NOMO-1 treated with dmso at 0.1 percent for 144 hours (cell line): ENCODE data around the gene OSBPL2.

Source experiments
- DNase-seq: peaks from one replicate; lab custom pipeline; 2025; ENCODE audit not compliant: unreplicated experiment; lab: John Stamatoyannopoulos, UW

OSBPL2 gene

DNA sequence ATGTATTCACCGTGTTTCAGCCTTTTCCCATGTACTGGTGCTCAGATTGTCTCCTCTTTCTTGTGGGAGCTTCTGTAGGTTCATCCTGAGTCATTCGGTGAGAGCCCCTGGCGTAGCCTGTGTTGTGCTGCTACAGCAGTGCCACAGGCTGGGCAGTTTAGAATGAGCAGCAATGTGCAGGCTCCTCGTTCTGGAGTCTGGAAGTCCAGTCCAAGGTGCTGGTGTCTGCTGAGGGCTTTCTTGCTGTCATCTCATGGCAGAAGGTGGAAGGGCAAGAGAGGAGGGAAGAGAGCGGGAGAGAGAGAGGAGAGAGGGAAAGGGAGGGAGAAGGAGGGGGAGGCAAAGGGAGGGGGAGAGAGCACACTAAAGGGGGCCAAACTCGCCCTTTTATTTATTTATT, 15.1 kb downstream of the OSBPL2 start:
- no peak for DNase-seq

DNA sequence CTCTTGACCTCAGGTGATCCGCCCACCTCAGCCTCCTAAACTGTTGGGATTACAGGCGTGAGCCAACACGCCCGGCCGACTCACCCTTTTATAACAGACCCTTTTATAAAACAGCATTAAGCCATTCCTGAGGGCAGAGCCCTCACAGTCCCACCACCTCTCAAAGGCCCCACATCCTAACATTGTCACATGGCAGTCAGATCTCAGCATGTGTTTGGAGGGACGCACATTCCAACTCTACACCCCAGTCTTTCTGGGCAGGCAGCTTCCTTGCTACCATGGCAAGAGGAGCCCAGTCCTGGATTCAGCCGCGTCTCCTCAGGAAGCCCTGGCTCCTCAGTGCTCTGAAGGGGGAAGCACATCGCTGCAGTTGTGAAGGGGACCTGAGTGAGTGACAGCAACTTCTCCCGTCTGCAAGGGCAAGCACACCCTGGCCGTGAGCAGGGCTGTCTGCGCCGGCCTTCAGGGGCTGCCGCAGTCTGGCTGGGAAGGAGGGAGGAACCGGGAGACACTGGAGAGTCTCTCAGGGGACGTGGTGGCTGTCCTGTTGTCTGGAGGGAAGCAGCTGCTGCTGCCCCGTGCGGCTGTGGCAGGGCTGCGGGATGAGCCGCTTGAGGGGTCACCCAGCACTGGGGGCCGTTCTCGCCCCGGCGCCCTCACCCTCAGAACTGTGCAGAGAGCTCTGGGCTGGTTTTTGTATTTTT, 15.9 kb downstream of the OSBPL2 start:
- DNase-seq: no peak

DNA sequence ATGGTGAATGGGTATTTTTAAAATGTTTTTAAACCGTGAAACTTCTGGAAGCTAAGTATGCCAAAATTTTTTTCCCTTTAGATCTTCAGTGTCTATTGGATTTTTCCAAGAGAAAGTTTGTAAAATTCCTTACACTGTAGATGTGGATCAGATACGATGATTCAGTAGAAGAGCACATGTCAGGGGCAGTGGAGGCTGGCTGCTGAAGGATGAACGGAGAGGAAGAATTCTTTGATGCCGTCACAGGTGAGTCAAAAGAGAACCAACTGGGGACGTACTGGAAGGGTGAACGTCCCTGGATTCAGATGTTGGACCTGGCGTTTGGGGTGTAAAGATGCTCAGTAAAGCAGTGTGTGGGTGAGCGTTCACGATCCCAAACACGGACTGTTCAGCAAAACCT, 17.7 kb downstream of the OSBPL2 start:
- DNase-seq: no peak

- no peak for DNase-seq
Observed at GRCh38 chr20:62258499-62259293, 20.4 kb downstream of the OSBPL2 start.

DNA sequence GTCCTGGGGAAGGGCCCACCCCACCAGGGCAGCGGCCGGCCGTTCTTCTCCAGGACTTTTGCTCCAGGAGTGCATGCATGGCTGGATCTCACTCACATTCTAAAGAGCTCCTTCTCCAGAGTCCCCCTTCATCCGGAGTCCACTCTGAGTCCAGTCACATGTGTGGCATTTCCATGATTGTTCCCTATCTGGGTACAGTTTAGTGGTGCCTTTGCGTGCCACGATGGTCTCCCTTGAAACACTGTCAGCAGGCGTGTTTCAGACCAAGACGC, 20.9 kb downstream of the OSBPL2 start:
- DNase-seq: no peak

- DNase-seq: no peak
Observed at GRCh38 chr20:62262064-62262463, 23.7 kb downstream of the OSBPL2 start.

DNA sequence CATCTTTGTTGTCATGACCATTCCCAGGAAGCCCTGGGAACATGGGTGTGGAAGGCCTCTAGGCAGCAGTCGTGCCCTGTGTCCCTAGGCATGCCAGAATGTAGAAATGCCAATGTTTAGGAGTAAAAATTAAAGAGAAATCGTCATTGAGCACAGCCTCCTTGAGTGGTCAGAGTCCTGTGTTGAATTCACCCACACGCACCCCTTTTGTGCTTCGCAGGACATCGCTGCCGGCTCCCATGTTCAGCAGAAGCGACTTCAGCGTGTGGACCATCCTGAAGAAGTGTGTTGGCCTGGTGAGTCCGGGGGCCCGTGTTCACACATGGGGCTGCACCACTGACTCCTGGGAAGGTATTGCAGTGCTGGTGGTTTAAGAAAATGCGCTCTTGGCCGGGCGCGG, 25.1 kb downstream of the OSBPL2 start:
- DNase-seq: no peak

DNA sequence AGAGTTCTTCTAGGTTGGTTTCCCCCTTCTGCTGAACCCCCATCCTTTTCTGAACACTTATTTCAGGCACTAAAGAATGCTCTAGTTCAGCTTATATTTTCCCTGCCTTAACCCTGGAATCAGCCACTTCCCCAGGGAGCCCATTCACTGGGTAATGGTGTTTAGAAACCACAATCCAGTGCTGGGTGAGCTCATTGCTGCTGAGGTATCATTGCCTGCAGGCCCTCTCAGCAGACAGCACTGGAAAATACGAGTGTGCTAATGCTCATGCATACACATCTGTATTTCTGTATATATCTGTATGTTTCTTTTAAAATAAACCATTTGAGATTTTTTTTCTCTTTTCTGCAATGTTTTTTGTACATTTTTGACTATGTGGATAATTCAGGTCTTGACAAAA, 27.0 kb downstream of the OSBPL2 start:
- no peak for DNase-seq

DNA sequence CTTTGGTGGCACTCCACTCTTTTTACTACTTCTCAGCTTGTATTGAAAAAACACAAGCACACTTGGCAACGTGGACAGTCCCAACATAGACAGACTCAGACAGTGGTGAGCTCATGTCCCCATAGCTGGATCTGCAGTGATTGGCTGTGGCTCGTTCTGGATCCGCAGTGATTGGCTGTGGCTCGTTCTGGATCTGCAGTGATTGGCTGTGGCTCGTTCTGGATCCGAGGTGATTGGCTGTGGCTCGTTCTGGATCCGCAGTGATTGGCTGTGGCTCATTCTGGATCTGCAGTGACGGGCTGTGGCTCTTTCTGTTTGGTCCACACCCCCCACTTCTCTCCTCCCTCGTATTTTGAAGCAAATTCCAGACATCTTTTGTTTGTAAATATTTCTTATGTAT, 28.0 kb downstream of the OSBPL2 start:
- no peak for DNase-seq

GRCh38 chr20:62266851-62267250, 28.5 kb downstream of the OSBPL2 start:
- no peak for DNase-seq

DNA sequence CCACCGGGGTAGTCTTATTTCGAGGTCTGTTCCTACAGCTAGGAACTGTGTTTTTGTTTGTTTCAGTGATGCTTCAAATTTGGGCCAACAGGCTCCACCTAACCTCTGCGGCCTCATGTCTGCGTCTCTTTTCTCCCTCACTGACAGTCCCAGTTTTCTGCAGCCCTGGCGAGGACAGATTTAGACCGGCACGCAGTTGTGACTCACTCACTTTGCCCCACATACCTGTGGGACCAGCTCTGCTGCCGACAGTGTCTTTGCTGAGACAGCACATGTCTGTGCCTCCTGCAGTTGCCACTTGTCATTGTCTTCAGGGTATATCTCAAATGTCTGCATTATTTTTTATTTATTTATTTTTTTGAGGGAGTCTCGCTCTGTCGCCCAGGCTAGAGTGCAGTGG, 29.2 kb downstream of the OSBPL2 start:
- no peak for DNase-seq

DNA sequence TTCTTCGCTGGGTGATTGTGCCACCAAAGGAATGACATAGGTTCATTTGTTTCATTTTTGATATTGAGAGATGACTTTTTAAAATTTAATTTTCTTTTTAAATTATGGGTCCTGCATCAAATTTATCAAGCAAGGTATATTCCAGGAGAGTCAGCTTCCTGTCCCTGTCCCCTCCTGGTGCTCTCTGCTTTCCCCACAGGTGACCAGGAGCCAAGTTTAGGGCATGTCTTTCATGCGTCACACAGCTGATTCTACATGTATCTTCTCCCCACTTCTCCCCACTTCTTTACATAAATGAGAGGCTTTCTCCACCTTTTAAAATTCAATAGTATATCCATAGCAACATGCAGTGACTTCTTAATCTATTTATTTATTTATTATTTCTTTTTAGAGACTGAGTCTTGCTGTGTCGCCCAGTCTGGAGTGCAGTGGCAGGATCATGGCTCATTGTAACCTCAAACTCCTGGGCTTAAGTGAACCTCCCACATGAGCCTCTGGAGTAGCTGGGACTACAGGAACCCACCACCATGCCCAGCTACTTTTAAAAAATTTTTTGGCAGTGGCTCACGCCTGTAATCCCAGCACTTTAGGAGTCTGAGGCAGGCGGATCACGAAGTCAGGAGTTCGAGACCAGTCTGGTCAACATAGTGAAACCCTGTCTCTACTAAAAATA, 30.0 kb downstream of the OSBPL2 start:
- DNase-seq: no peak

DNA sequence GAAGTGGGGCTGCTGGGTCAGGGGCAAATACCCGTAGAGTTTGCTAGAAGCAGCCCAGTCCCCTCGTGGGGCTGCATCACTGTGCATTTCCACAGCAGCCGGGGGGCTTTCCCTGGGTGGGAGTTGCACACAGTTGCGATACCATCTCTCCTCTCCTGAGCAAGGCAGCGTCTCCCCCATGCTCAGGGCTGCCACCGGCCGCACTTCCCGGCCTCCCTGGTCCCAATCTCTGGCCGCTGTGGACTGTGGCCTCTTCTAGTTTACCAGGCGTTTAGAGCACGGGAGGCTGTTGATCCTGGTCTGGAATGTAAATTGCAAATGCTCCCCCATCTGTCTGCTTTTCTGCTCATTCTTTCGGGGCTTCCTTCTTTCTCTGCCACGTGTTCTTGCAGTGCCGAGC, 31.1 kb downstream of the OSBPL2 start:
- no peak for DNase-seq

DNA sequence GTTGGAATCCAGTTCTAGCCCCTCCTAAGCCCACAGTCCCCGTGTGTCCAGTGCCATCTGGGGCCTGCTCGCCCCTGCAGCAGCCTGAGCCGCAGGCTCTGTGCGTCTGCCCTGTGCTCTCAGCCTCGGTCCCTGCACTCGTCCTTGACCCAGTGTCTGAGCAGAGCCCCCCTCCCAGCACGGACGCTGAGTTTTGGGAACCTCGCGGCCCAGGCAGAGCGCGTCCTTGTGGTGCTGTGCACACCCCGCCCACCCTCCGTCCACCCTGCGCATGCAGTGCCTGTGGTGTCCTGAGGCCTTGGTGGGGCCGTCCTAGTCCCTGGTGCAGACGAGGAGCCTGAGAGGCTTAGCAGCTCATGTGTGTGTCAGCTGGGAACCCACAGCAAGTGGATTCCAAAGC, 31.6 kb downstream of the OSBPL2 start:
- no peak for DNase-seq

GRCh38 chr20:62272200-62272599, 33.9 kb downstream of the OSBPL2 start:
- no peak for DNase-seq

DNA sequence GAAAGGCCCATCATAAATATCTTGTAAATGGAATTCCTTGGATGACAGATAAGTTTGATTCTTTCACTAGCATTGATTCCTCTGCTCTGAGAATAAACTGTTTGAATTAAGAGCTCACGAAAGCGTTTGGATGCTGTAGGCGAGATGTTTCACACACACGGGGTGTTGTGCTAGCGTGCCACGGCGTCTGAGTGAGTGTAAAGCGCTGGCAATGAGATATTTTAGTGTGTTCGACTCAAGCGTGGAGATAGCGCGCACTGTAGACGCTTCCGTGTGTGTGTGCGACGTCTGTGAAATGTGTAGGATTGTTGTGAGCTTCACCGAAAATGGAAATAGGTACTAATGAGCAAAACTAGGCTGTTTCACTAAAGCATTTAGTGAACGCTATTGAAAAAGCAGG, 35.1 kb downstream of the OSBPL2 start:
- no peak for DNase-seq

DNA sequence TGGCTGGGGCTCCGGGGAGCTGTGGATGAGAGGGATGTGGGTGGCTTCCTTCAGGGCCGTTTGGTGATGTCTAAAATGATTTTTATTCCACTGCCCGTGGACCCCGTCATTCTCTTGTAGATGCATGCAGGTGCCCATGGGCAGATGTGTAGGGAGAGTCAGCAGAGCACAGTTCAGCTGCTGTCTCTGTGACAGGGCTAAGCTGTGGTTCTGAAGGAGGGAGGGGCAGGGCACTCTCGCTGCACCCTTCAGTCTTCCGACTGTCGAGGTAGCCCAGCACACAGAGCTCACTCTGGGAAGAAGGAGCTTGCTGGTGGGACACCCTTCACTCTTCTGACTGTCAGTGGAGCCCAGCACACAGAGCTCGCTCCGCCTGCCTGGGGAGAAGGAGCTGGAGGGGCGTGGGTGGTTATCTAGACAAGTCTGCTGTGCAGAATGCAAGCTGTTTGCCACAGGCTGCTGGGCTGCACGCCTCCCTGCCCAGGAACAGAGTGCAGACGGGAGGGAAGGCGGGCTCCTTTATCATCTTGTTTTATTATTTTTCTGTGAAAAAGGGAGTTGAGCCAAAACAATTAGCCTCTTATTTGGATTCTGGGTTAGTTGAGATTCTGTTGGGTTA, 36.1 kb downstream of the OSBPL2 start:
- no peak for DNase-seq

DNA sequence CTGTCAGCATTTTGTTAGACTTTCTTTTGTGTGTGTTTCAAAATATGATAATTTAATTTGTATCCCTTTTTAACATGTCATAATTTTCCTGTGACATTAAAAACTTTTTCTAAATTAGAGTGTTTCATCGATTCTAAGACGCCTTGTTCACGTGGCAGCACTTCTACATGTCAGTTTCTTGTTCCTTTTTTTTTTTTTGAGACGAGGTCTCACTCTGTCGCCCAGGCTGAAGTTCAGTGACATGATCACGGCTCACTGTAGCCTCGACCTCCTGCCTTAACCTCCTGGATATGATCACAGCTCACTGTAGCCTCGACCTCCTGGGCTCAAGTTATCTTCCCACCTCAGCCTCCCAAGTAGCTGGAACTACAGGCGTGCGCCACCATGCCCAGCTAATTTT, 36.9 kb downstream of the OSBPL2 start:
- no peak for DNase-seq

- no peak for DNase-seq
Observed at GRCh38 chr20:62276439-62276838, 38.1 kb downstream of the OSBPL2 start.

DNA sequence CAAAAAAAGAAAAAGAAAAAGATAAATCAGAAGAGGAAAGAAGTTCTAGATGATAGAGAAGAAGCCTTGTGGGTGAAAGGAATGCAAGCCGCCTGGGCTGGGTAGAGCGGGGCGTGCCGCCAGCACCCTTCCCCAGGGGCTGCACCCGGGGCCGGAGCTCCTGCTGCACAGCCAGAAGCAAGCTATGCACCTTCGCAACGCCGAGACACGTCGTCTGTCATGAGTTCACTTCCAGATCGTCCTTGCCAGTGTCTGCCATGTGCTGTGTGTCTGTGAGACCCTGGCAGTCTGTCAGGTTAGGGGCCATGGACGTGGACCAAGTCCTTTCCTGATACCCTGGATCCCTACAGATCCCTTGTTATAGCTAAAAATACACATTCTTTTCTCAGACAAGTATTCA, 38.9 kb downstream of the OSBPL2 start:
- DNase-seq: no peak

DNA sequence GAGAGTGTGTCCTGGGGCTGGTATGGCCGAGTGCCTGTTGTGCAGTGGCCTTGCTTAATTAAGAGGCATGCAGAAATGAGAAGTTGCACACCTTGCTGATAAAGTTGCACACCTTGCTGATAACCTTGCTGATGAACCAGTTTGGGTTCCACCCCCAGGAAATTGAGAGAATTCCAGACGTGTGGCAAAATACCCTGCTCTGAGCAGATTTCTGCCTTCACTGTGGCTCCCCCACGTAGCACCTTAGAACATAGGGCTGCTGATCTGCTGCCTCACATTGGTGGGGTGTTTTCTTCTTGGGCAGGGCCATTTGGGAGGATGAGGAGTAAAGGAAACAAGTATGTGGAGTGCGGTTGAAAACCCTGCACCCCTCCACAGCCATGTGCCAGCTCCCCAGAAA, 42.0 kb downstream of the OSBPL2 start:
- DNase-seq: no peak
